Stimulated activated CD4-positive, alpha-beta T cell treated with anti-CD3 and anti-CD28 coated beads, Interleukin-15, amount 100 ng/mL, for 48 hours (primary cell): ENCODE data around the gene ZBTB14.

Experiments
- DNase-seq, 2 donors: peaks; one replicate each; pipeline ENCODE4 v3.0.0-alpha.2; 2020; ENCODE audit warnings: low read depth in 2 of 2

ZBTB14 gene

DNA sequence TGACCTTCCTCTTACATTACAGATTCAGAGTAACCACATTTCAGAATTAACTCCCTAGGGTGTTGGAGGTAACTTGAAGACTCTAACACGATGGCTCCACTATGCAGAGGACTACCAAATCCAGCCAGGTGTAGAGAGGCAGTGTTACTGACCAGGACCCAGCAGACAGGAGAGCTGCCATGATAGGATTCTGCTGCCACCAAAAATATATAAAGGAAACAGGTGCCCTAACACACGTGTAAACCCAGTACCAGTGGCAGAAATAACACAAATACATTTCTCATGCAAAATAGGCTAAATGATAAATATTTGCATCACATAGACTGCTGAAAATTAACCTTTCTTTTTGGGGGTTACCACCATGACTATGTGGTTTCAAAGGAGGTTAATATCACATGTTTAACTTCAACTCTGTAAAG is 7.0 kb downstream of the ZBTB14 start:
- no peak for DNase-seq

DNA sequence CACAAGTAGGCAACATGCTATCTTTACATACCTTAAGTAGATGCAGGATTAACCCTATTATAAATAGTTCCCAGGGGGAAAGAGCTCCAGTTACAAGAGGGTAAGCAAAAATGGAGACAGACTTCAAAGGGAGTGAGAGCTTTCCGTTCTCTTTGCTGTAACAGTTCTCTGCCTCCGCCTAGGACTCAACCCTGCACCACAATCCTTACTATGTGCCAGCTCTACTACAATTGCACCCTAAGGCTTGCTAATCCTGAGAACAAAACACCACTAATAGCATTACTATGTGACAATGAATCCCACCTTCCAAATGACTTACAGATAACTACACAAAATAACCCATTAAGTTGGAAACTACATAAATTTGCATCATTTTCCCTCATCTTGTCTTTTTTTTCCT is 7.7 kb downstream of the ZBTB14 start:
- DNase-seq: no peak

DNA sequence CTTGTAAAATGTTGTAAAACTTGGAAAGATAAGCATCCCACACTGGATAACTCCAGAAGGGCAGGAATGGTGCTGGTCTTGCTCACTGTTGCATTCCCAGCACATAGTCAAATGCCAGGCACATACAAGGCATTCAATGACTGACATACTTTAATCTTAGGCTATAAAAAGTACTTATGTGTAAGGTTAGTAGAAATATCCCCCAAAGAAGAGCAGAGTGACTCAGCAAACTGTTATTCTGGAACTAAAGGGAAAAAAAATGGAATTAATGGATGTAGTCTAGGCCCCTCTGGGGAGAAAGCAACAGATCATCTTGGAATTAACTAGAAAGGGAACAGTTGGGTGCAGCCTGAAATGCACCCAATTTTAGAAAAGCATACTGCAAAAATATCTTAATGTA is 9.0 kb downstream of the ZBTB14 start:
- no peak for DNase-seq

DNA sequence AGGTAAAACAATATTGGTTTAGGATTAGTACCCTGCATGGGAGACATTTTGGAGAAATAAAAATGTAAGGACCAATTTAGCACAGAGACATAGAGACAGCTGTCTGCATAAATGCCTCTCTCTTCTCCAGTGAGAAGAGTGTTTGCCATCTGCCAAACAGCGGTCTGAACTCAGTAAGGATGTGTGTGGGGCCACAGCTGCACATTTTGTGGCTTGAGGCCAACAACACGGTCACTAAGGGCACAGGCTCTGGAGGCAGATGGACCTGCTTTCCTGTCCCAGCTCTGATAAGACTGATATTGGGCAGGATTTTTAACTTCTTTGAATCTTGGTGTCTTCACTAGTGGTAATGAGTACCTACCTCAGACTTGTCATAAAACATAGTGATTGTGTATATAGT is 10.2 kb downstream of the ZBTB14 start:
- no peak for DNase-seq

DNA sequence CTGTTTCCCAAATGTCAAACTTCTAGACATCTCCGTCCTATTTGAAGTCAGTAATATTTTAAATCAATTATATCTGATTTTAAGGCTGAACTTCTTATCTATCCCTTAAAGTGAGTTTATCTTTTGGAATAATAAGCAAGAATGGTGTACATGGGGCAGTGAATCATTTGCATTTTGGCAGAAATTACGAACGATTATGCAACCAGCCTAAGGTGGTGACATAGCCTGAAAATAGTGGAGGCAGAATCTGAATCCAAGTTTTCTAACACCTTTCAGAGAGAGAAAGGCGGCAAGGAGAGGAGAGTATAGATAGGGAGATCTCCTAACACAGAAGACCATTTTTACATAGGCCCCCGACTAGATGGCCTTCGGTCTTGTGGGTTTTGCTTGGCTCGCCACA is 10.7 kb downstream of the ZBTB14 start:
- no peak for DNase-seq

DNA sequence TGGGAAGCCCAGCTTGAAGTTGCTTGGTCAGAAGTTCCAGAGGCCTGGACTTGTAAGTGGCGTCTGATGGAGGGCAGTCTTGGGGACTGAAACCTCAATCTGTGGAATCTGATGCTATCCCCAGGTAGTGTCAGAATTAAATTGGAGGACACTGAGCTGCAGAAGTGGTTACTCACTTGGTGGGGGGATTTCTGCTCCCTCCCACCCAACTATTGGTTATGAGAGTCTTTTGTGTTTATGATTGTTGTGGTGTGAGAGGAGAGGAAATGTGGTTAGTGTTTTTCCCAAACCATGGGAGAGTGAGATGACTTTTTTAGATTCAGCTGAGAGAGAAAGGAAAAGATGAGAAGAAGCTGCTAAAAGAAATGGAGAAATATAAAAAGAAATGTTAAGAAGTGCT is 12.8 kb downstream of the ZBTB14 start:
- no peak for DNase-seq

DNA sequence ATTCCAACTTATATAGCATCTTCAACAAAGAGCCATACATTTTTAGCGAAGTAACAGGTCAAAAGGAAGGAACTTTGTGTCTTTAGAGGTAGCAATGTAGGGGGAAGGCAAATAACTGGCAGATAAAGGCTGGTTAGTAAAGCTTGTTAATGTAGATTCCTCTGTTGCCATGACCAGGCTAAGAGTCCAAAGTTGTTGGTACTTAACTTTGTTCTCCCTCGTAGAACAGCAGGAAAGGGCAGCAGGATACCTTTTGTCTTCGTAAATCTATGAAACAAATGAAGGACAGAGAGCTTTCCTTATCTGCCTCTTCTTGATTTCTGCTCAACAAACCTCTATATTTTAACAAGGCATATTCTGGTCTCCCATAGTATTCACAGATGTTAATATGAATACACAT is 18.6 kb downstream of the ZBTB14 start:
- DNase-seq: no peak

DNA sequence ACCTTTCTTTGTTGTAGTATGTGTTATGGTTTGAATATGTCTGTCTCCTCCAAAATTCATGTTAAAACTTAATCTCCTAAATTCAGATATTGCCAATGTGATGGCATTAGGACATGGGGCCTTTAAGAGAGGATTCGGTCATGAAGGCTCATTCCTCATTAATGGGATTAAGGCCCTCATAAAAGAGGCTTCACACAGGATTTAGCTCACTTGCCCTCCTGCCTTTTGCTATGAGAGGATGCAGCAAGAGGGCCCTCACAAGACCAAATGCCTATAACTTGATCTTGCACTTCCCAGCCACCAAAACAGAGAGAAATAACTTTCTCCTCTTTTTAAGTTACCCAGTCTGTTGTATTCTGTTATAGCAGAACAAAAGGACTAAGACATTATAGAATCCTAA is 19.7 kb downstream of the ZBTB14 start:
- no peak for DNase-seq

DNA sequence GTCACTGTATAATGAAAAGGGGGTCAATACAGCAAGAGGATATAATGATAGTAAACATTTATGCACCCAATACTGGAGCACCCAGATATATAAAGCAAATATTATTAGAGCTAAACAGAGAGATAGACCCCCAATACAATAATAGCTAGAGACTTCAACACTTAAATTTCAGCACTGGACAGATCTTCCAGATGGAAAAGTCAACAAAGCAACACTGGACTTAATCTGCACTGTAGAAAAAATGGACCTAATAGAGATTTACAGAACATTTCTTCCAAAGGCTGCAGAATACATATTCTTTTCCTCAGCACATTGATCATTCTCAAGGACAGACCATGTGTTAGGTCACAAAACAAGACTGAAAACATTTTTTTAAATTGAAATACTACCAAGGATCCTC is 26.7 kb downstream of the ZBTB14 start:
- DNase-seq: no peak

DNA sequence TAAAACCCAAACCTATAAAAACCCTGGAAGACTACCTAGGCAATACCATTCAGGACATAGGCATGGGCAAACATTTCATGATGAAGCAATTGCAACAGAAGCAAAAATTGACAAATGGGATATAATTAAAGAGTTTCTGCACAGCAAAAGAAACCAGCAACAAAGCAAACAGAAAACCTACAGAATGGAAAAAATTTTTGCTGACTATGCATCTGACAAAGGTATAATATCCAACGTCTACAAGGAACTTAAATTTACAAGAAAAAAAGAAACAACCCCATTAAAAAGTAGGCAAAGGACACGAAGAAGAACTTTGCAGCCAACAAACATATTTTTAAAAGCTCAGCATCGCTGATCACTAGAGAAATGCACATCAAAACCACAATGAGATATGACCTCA is 28.8 kb downstream of the ZBTB14 start:
- DNase-seq: no peak

DNA sequence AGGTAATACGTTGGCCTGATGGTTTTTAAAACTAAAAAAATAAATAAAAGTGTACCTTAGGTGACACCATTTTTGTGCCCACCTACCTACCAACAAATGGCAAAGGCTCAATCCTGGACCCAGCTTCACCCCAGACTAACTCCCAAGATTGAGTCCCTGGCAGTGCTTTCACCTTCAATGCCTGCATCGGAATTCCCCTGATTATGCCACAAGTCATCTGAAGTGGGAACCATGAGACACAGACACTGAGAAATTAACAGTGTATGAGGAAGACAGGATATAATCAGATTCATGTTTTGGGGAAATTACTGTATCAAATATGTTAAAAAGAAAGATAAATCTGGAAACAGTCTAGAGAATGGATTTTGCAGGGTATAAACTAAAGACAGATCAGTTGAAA is 41.6 kb downstream of the ZBTB14 start:
- no peak for DNase-seq

DNA sequence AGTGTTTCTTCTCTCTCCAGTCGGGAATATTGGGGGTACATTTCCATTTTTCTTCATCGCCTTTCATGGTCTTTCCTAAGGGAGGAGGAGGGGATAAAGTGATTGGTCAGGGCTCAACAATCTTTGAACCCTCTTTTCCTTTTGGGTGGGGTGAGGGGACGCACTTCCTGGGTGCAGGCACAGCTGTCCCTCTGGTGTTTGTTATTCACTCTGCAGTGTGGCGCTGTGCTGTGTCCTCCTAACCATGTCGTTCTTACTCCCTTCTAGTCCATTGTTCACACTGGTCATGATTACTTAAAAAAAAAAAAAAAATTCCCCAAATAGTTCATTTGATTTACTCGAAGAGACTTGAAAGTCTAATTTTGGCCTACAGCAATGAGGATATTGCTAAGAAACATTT is 44.4 kb downstream of the ZBTB14 start:
- no peak for DNase-seq

DNA sequence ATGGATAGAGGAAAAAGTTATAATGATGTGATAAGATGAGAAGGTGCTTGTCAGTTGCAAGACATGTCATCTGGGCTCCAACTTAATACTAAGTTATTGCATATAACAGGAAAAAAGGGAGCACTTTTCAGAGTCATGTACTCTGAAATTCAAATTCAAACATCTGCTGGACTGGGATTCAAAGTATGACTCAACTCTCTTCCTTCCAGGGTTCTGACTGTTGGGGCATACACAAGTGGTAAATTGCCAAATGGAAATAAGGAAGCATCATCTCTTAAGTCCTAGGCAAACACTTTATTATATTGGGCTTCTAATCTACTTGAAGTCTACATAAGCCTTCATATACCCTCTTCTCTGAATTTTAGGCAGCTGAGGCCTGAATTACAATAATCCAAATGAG is 44.9 kb downstream of the ZBTB14 start:
- no peak for DNase-seq

DNA sequence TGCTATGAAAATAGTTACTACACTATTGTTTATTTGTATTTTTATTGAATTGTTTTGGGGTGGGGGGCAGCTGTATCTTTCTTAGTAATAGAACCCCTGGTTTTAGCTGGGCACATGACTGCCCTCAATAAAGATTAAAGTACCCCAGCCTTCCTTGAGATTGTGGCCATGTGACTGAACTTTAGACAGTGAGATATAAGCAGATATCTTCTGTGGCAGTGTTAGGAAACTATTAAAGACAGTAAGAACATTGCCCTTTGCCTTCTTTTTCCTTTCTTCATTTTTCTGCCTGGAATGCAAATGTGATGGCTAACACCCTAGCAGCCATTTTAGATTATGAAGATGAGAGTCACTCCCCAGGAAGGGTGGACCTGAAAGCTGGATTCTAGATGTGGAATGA is 50.6 kb downstream of the ZBTB14 start:
- no peak for DNase-seq

DNA sequence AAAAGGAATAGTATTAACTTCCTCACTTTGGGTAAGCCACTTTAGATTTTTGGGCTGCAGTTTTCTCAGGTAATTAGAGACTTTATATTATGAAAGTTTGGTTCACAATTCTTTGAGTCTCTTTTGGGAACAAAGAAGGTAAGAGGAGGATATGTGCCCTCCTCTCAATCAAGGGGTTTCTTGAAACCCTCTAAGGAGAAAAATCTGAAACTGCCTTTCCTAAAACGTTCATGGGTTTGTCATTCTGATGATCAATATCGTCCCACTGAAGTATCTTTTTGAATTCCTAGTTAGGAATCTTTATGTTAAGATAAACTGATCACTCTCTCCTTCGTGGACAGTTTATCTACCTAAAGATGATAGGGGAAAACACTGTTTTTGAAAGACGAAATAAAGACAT is 56.1 kb downstream of the ZBTB14 start:
- no peak for DNase-seq
